Neural crest cell (in vitro differentiated cells): ENCODE results near the gene SUGCT. TPM values are rescaled to one million over a fixed set of nuclear protein-coding genes. Genes with fewer than 3 reads are reported as not detected.

ENCODE experiments used
- DNase-seq: peaks from one replicate; pipeline ENCODE4 v3.0.0; 2021; ENCODE audit warnings: low read depth, mixed read lengths, low spot score
- H3K27ac Mint-ChIP-seq: one replicate; pipeline ENCODE4 v1.8.0; 2021; ENCODE audit warnings: mild to moderate bottlenecking, mixed read lengths; ENCODE audit not compliant: unreplicated experiment
- H3K27me3 Mint-ChIP-seq: 2 replicates; pipeline ENCODE4 v1.8.0; 2021; ENCODE audit warnings: low read depth, mild to moderate bottlenecking, mixed read lengths
- H3K36me3 Mint-ChIP-seq: 2 replicates; pipeline ENCODE4 v1.8.0; 2021; ENCODE audit warnings: low read depth, mild to moderate bottlenecking, mixed read lengths
- H3K4me1 Mint-ChIP-seq: 2 replicates; pipeline ENCODE4 v1.8.0; 2021; ENCODE audit warnings: mixed read lengths
- H3K4me3 Mint-ChIP-seq: one replicate; pipeline ENCODE4 v1.8.0; 2021; ENCODE audit warnings: mild to moderate bottlenecking, mixed read lengths
- H3K9me3 Mint-ChIP-seq: 2 replicates; pipeline ENCODE4 v1.8.0; 2021; ENCODE audit warnings: mixed read lengths
- CTCF ChIP-seq: fragments of 200-600 bp; sonication (generic); conservative IDR thresholded peaks from 2 replicates; pipeline ENCODE4 v1.5.0; 2021; ENCODE audit warnings: antibody characterized with exemption, mild to moderate bottlenecking
- total RNA-seq: library from RNA; stranded (reverse); gene quantifications from 2 replicates; pipeline ENCODE4 v1.2.1, GENCODE V29; 2021

Gene SUGCT
- total RNA-seq, 1 donor from 2014 or later, result 5.9 TPM

- H3K9me3 Mint-ChIP-seq, result no peaks in the 10 kb centered on the region
- no peaks in the 10 kb centered on the region for H3K36me3 Mint-ChIP-seq
- H3K27ac Mint-ChIP-seq, result no peak overlapping the region
- DNase-seq, result no peak
- H3K4me3 Mint-ChIP-seq, result no peak overlapping the region
- no peaks in the 10 kb centered on the region for H3K27me3 Mint-ChIP-seq
- no peaks in the 10 kb centered on the region for H3K4me1 Mint-ChIP-seq
- no peak for TF ChIP-seq CTCF
Observed at GRCh38 chr7:40755438-40755837, 620.6 kb downstream of the SUGCT start.

GRCh38 chr7:40757109-40757508, 622.3 kb downstream of the SUGCT start:
- H3K9me3 Mint-ChIP-seq, result no peaks in the 10 kb centered on the region
- no peak overlapping the region for H3K4me3 Mint-ChIP-seq
- no peaks in the 10 kb centered on the region for H3K4me1 Mint-ChIP-seq
- no peaks in the 10 kb centered on the region for H3K27me3 Mint-ChIP-seq
- TF ChIP-seq CTCF, result no peak
- H3K36me3 Mint-ChIP-seq, result no peaks in the 10 kb centered on the region
- DNase-seq, result no peak
- H3K27ac Mint-ChIP-seq, result no peak overlapping the region

GRCh38 chr7:40758590-40758989, 623.8 kb downstream of the SUGCT start:
- Mint-ChIP-seq H3K27me3 (no peaks in the 10 kb centered on the region), H3K27ac (no peak overlapping the region), H3K36me3 (no peaks in the 10 kb centered on the region), H3K9me3 (no peaks in the 10 kb centered on the region), H3K4me1 (no peaks in the 10 kb centered on the region), H3K4me3 (no peak overlapping the region)
- DNase-seq, result no peak
- no peak for TF ChIP-seq CTCF

- Mint-ChIP-seq H3K4me1 (no peaks in the 10 kb centered on the region), H3K27me3 (no peaks in the 10 kb centered on the region), H3K4me3 (no peak overlapping the region), H3K36me3 (no peaks in the 10 kb centered on the region), H3K27ac (no peak overlapping the region), H3K9me3 (no peaks in the 10 kb centered on the region)
- no peak for DNase-seq
- no peak for TF ChIP-seq CTCF
Observed at GRCh38 chr7:40760293-40760964, 625.6 kb downstream of the SUGCT start.

GRCh38 chr7:40760987-40761386, 626.2 kb downstream of the SUGCT start:
- no peak for DNase-seq
- Mint-ChIP-seq H3K27ac (no peak overlapping the region), H3K4me1 (no peaks in the 10 kb centered on the region), H3K27me3 (no peaks in the 10 kb centered on the region), H3K36me3 (no peaks in the 10 kb centered on the region), H3K9me3 (no peaks in the 10 kb centered on the region), H3K4me3 (no peak overlapping the region)
- TF ChIP-seq CTCF, result no peak
